WERI-Rb-1 (cell line): ENCODE data around the gene IRAK2.

Experiments used
- DNase-seq: peaks from one replicate; pipeline ENCODE4 v3.0.0-alpha.2; 2020
- H3K27ac ChIP-seq: fragments of 250-450 bp; sonication (Bioruptor Pico); 2 replicates; pipeline ENCODE4 v1.5.1; 2020; ENCODE audit warnings: mild to moderate bottlenecking, moderate library complexity
- H3K27me3 ChIP-seq: fragments of 250-450 bp; sonication (Bioruptor Pico); 2 replicates; pipeline ENCODE4 v1.5.1; 2021; ENCODE audit warnings: mild to moderate bottlenecking, low read depth, moderate library complexity; ENCODE audit not compliant: insufficient read depth, severe bottlenecking
- H3K36me3 ChIP-seq: fragments of 250-450 bp; sonication (Bioruptor Pico); 2 replicates; pipeline ENCODE4 v1.5.1; 2020; ENCODE audit warnings: mild to moderate bottlenecking, moderate library complexity
- H3K4me3 ChIP-seq: 2 replicates; pipeline ENCODE4 v1.5.1; 2011; ENCODE audit warnings: low read depth, mild to moderate bottlenecking, control low read depth, low read length
- H3K9me3 ChIP-seq: fragments of 250-450 bp; sonication (Bioruptor Pico); 2 replicates; pipeline ENCODE4 v1.5.1; 2021; ENCODE audit warnings: mild to moderate bottlenecking, moderate library complexity; ENCODE audit not compliant: severe bottlenecking
- TF ChIP-seq, protein P1 (sequence below): IDR thresholded peaks from 2 replicates; pipeline ENCODE4 v1.5.1; 2011; ENCODE audit warnings: low read depth, mild to moderate bottlenecking, control low read depth, inconsistent platforms, low read length

IRAK2 gene

DNA sequence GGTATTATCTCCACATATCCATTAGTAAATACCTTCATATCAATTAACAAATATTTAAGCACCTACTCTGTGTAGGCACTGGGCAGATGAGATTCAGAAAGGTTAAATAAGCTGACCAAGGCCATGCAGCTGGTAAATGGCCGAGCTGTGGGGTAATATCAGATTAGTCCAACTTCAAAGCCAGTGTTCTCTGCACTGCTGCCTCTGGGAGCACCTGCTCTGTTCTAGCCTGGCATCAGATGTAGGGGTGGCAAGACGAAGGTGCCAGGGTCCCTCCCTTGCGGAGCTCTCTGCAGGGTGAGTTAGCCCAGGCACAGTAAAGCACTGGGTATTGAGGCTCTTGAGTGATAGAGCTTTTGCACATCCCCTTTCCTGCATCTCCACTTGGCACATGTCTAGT is 89.0 kb downstream of the IRAK2 start:
- TF ChIP-seq, protein P1, sequence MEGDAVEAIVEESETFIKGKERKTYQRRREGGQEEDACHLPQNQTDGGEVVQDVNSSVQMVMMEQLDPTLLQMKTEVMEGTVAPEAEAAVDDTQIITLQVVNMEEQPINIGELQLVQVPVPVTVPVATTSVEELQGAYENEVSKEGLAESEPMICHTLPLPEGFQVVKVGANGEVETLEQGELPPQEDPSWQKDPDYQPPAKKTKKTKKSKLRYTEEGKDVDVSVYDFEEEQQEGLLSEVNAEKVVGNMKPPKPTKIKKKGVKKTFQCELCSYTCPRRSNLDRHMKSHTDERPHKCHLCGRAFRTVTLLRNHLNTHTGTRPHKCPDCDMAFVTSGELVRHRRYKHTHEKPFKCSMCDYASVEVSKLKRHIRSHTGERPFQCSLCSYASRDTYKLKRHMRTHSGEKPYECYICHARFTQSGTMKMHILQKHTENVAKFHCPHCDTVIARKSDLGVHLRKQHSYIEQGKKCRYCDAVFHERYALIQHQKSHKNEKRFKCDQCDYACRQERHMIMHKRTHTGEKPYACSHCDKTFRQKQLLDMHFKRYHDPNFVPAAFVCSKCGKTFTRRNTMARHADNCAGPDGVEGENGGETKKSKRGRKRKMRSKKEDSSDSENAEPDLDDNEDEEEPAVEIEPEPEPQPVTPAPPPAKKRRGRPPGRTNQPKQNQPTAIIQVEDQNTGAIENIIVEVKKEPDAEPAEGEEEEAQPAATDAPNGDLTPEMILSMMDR: no peak
- peaks cover 62% of the 10 kb centered on the region for H3K36me3 ChIP-seq
- no peak overlapping the region for H3K27ac ChIP-seq
- H3K4me3 ChIP-seq: no peak overlapping the region
- H3K27me3 ChIP-seq: no peaks in the 10 kb centered on the region
- DNase-seq: no peak
- H3K9me3 ChIP-seq: no peaks in the 10 kb centered on the region

DNA sequence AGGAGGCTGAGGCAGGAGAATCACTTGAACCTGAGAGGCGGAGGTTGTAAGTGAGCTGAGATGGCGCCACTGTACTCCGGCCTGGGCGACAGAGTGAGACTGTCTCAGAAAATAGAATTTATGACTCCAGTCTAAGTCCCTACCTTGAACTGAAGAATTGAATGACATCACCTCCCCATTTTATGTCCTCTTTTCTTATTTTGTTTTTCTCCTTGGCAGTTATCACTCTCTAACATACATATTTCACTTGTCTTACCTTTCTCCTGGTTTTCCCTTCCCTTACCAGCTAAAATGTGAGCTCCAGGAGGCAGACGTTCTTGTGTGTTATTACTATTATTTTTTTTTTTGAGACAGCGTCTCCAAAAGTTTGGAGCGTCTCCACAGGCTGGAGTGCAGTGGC is 91.1 kb downstream of the IRAK2 start:
- no peak for DNase-seq
- Histone ChIP-seq H3K36me3 (peaks cover 69% of the 10 kb centered on the region), H3K9me3 (no peaks in the 10 kb centered on the region), H3K27me3 (no peaks in the 10 kb centered on the region), H3K27ac (no peak overlapping the region), H3K4me3 (no peak overlapping the region)
- TF ChIP-seq, protein P1: no peak

DNA sequence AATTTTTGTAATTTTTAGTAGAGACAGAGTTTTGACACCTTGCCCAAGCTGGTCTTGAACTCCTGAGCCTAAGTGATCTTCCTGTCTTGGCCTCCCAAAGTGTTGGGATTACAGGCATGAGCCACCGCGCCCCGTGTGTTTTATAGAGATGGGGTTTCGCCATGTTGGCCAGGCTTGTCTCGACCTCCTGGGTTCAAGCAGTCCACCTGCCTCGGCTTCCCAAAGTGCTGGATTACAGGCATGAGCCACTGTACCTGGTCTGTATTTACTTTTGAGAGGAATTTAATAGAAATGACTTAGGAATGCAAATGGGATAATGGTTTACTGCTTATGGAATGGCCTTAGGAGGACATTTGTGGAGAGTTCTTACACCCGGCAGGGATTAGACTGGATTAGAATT is 94.3 kb downstream of the IRAK2 start:
- no peak overlapping the region for H3K4me3 ChIP-seq
- H3K36me3 ChIP-seq: peaks cover 72% of the 10 kb centered on the region
- H3K27ac ChIP-seq: no peak overlapping the region
- H3K9me3 ChIP-seq: no peaks in the 10 kb centered on the region
- no peak for DNase-seq
- no peaks in the 10 kb centered on the region for H3K27me3 ChIP-seq
- TF ChIP-seq, protein P1: no peak

DNA sequence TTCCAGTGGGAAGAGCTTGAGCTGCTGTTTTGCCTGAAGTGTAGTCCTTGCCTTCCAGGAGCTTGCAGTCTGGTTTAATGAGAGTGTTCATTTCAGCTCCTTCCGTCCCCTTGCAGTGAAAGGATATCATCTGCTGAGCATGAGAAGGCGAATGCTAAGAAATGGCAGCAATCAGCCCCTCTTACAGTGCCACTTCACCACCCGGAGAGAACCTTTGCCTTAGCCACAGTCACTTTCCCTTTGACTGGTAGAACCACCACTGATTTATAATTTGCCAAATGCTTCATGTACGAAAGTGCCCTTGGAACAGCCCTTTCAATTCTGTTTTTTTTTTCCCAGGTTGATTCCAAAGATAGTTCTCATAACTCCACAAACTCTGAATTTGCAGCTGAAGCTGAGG is 95.1 kb downstream of the IRAK2 start:
- Histone ChIP-seq H3K36me3 (peaks cover 70% of the 10 kb centered on the region), H3K4me3 (no peak overlapping the region), H3K27me3 (no peaks in the 10 kb centered on the region), H3K9me3 (no peaks in the 10 kb centered on the region), H3K27ac (no peak overlapping the region)
- TF ChIP-seq, protein P1: no peak
- no peak for DNase-seq

DNA sequence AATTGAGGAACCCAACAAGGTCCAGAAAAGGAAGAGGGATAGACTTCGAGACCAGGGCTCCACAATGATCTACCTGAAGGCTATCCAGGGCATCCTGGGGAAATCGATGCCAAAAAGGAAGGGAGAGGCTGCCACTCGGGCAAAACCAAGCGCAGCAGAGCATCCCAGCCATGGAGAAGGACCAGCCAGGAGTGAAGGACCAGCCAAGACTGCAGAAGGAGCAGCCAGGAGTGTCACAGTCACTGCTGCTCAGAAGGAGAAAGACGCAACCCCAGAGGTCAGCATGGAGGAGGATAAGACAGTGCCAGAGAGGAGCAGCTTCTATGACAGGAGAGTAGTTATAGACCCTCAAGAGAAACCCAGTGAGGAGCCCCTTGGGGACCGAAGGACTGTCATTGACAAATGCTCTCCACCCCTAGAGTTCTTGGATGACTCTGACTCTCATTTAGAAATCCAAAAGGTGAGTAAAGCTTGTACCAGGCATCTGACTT is 95.5 kb downstream of the IRAK2 start:
- no peaks in the 10 kb centered on the region for H3K27me3 ChIP-seq
- TF ChIP-seq, protein P1: no peak
- H3K27ac ChIP-seq: no peak overlapping the region
- H3K36me3 ChIP-seq: peaks cover 68% of the 10 kb centered on the region
- no peak for DNase-seq
- H3K4me3 ChIP-seq: no peak overlapping the region
- no peaks in the 10 kb centered on the region for H3K9me3 ChIP-seq

DNA sequence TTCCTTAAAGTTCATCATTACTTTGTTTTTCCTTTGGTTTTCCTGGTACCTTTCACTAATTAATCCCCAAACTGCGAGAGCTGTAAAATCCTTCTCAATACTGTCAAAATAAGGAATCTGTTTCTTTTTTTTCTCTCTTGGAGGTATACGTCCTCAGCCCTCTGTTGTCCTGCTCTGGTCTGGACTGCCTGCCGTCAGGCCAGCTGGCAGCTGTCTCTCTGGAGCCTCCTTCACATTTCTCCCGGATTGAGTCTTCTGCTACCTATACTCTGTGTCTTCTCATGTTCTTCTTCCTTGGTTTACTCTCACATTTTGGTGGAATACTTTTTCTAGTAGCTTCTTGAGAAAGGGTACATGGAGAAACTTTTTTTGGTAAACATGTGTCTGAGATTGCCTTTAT is 97.3 kb downstream of the IRAK2 start:
- H3K9me3 ChIP-seq: no peaks in the 10 kb centered on the region
- TF ChIP-seq, protein P1: no peak
- no peak for DNase-seq

More for the DNA sequence above, 97.3 kb downstream of the IRAK2 start:
- H3K27me3 ChIP-seq: no peaks in the 10 kb centered on the region
- H3K4me3 ChIP-seq: no peak overlapping the region
- no peak overlapping the region; the same call in 1 of the 2 replicates for H3K27ac ChIP-seq
- H3K36me3 ChIP-seq: peaks cover 63% of the 10 kb centered on the region
